ENCODE measurements around the gene SAMD4A. TPM values are rescaled to one million over a fixed set of nuclear protein-coding genes. Genes with fewer than 3 reads are reported as not detected.

Gene SAMD4A
- total and polyA plus RNA-seq, 12 donors = 14.0 to 284 (median 191) TPM

DNA sequence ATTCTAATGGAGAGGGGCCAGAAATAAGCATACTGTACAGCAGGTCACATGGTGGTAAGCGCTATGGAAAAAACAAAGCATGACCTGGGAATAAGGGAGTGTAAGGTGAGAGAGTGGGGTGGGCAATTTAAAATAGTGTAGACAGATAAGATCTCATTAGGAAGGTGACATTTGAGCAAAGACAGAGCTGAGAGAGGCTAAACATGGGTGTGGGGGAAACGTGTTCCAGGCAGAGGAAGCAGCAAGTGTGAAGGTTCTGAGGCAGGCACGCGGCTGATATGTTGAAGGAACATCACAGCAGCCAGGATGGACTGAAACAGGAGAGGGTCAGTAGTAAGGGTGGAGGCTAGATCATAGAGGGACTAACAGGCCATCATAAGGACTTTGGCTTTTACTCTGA, 126.8 kb downstream of the SAMD4A start:
- H3K36me3 ChIP-seq = no peaks in the 10 kb centered on the region
- WGBS, 2 donors = 45 to 60% methylated on average over 4 of the region's 4 CpGs
- DNase-seq (no peak), ATAC-seq (peak in 1 of 8 donors; percentile 3)
- peak overlapping the region in 7 of 10 donors; percentile 4 to 96 (median 39) for H3K27ac ChIP-seq
- TF ChIP-seq, protein P1, sequence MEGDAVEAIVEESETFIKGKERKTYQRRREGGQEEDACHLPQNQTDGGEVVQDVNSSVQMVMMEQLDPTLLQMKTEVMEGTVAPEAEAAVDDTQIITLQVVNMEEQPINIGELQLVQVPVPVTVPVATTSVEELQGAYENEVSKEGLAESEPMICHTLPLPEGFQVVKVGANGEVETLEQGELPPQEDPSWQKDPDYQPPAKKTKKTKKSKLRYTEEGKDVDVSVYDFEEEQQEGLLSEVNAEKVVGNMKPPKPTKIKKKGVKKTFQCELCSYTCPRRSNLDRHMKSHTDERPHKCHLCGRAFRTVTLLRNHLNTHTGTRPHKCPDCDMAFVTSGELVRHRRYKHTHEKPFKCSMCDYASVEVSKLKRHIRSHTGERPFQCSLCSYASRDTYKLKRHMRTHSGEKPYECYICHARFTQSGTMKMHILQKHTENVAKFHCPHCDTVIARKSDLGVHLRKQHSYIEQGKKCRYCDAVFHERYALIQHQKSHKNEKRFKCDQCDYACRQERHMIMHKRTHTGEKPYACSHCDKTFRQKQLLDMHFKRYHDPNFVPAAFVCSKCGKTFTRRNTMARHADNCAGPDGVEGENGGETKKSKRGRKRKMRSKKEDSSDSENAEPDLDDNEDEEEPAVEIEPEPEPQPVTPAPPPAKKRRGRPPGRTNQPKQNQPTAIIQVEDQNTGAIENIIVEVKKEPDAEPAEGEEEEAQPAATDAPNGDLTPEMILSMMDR (IDR thresholded peaks at IDR 0.05) = no peak
- H3K27me3 ChIP-seq = no peaks in the 10 kb centered on the region
- no peak overlapping the region for H3K4me3 ChIP-seq
- peaks cover 12 to 86% (median 56%) of the 10 kb centered on the region in 9 donors for H3K4me1 ChIP-seq
- intact Hi-C loops (cut with DNase I) = loop anchor here in 9 of 10 donors (5.0 to 10.0 kb wide), 5 partner anchors 46 to 126 kb away; partner anchors contain the start of gene SAMD4A (in 2 of the 9)
- H3K9me3 ChIP-seq = no peaks in the 10 kb centered on the region

DNA sequence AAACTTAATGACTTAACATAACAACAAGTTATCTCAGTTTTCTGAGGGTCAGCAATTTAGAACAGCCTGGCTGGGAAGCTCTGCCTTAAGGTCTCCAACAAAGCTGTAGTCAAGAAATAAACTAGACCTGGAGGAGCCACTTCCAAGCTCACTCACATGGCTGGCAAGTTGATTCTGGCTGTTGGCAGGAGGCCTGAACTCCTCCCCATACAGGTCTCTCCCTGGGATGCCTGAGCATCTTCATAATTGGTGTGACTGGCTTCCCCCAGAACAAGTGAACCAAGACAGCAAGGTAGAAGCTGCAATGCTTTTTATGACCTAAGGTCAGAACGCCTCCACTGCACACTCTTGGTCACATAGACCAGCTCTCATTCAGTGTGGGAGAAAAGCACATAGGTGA, 128.3 kb downstream of the SAMD4A start:
- Histone ChIP-seq H3K4me3 (no peak overlapping the region), H3K27me3 (no peaks in the 10 kb centered on the region), H3K9me3 (no peaks in the 10 kb centered on the region), H3K27ac (peak overlapping the region in 5 of 10 donors; percentile 6 to 96 (median 82)), H3K4me1 (peaks cover 13 to 91% (median 66%) of the 10 kb centered on the region in 9 donors), H3K36me3 (no peaks in the 10 kb centered on the region)
- DNase-seq (no peak), ATAC-seq (no peak)
- TF ChIP-seq, protein P1 (IDR thresholded peaks at IDR 0.05) = no peak
- 93 to 97% methylated on average over 1 of the region's 1 CpG for WGBS, 2 donors
- intact Hi-C loops (cut with DNase I) = loop anchor here in 1 of 10 donors (10.0 kb wide), 1 partner anchor 80 kb away; no protein-coding TSS in a partner anchor

DNA sequence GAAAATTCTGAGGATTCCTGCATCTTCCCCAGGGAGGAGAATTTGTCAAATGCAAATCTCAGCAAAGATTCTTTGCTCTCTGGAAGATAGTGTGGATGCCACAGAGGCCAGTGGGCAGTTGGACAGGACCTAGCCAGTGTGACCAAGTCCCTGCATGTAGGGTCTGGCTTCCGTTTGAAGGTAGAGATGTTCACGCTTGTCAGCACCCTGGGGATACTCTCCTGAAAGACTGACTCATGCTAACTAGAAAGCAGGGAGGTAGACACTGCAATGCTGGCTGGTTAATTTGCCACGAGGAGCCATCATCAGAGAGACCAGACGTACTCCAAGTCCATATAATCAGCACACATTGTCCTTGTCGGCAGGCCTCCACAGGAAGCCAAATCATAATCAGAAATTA, 130.1 kb downstream of the SAMD4A start:
- peak in 4 of 8 donors; percentile 4 to 34 (median 22) for ATAC-seq
- H3K36me3 ChIP-seq = peaks cover 0 to 1% (median 0%) of the 10 kb centered on the region in 9 donors
- H3K27ac ChIP-seq = peak overlapping the region; percentile 70 to 94 (median 80)
- H3K27me3 ChIP-seq = no peaks in the 10 kb centered on the region
- intact Hi-C loops (cut with DNase I) = loop anchor here in 1 of 10 donors (10.0 kb wide), 1 partner anchor 78 kb away; no protein-coding TSS in a partner anchor
- TF ChIP-seq, protein P1 (IDR thresholded peaks at IDR 0.05) = no peak
- no peak overlapping the region for H3K4me3 ChIP-seq
- DNase-seq = no peak
- H3K9me3 ChIP-seq = no peaks in the 10 kb centered on the region
- WGBS, 2 donors = 35 to 39% methylated on average over 5 of the region's 5 CpGs
- peaks cover 12 to 87% (median 57%) of the 10 kb centered on the region in 9 donors for H3K4me1 ChIP-seq

DNA sequence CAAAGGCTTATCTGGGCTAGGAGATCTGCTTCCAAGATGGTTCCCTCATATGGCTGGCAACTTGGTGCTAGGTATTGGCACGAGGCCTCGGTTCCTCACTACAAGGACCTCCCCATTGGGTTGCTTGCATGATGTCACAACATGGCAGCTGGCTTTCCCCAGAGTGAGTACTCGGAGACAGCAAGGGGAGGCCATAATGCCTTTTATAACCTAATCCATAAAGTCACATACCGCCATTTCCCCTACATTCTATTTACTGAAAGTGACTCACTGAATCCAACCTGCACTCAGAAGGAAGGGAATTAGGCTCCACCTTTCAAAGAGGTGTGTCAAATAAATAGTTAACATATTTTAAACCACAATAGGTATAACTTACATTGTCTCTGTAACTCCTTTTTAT, 130.9 kb downstream of the SAMD4A start:
- no peak for ATAC-seq
- no peak overlapping the region for H3K4me3 ChIP-seq
- no peaks in the 10 kb centered on the region for H3K9me3 ChIP-seq
- H3K36me3 ChIP-seq = peaks cover 0 to 9% (median 0%) of the 10 kb centered on the region in 9 donors
- TF ChIP-seq, protein P1 (IDR thresholded peaks at IDR 0.05) = no peak
- DNase-seq = no peak
- peak overlapping the region; percentile 70 to 94 (median 80) for H3K27ac ChIP-seq
- 90 to 93% methylated on average over 4 of the region's 4 CpGs for WGBS, 2 donors
- intact Hi-C loops (cut with DNase I) = loop anchor here in 1 of 10 donors (10.0 kb wide), 1 partner anchor 77 kb away; no protein-coding TSS in a partner anchor
- peaks cover 8 to 87% (median 53%) of the 10 kb centered on the region in 9 donors for H3K4me1 ChIP-seq
- no peaks in the 10 kb centered on the region for H3K27me3 ChIP-seq

Measured in heart right ventricle (tissue), 16 donors.